Right forelimb (tissue), 1 donor: Measurements from ENCODE around the gene ARHGAP22.

Experiments
- DNase-seq: peaks from one replicate; pipeline ENCODE4 v3.0.0-alpha.2; 2018

ARHGAP22 gene

GRCh38 chr10:48526846-48527505 lies 77.9 kb downstream of the ARHGAP22 start:
- no peak for DNase-seq

DNA sequence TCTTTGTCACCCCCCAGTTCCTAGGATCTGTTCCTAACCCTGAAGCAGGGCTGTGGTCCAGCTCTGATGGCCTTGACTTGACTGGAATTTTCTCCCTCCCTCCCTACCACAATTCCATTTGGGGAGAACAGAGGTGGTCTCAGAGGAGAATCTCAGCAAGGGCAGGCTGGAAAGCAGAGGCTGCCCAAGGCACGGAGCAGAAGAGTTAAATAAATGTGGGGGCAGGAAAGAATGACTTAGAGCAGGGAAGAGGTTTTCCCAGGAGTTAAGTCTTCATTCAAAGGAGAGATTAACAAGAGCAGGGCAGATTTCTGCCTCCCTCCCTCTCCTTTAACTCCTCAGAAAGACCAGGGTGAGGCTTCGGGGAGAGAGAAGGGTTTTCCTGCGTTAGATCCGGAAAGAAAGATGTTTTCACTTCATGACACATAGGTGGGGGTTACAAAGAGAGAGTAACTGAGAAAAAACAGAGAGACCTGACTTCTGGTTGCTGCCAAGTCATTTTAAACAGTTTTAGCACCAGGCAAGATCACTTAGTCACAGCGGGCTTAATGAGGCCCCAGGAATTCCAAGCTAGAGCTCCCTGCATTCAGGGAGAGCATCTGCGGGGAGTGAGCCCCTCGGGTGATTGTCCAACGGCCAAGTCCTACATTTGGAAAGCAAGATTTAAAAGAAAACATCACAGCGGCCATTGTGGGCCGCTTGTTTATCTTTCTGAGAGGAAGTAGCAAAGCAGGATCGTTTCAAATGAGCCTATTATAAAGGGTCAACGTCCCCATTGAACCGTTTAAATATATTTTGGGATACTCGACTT lies 78.7 kb downstream of the ARHGAP22 start:
- no peak for DNase-seq

GRCh38 chr10:48525113-48525512 lies 79.8 kb downstream of the ARHGAP22 start:
- peak; percentile 16 for DNase-seq

GRCh38 chr10:48523820-48524758 lies 80.8 kb downstream of the ARHGAP22 start:
- DNase-seq, result peak; percentile 51

- peak; percentile 82 for DNase-seq
Observed at GRCh38 chr10:48523212-48523819, 81.6 kb downstream of the ARHGAP22 start.

GRCh38 chr10:48522011-48522765 lies 82.7 kb downstream of the ARHGAP22 start:
- DNase-seq, result peak; percentile 30

GRCh38 chr10:48520594-48520993 lies 84.3 kb downstream of the ARHGAP22 start:
- DNase-seq, result no peak

DNA sequence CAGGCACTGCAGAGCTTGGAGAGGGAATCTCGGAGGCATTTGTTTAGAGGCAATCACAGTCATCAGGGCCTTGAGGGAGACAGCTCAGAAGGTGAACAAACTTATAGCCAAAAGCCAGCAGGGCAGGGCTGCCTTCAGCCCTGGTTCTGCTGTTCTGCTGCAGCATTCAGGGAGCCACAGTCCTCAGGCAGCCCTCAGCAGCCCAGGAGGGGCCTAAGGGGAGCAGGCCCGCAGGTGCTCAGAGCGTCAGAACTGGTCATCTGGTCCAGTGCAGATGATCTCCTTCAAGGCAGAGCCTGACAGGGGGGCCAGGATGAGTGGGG lies 84.7 kb downstream of the ARHGAP22 start:
- no peak for DNase-seq

- peak; percentile 21 for DNase-seq
Observed at GRCh38 chr10:48519481-48520183, 85.2 kb downstream of the ARHGAP22 start.

GRCh38 chr10:48518986-48519385 lies 85.9 kb downstream of the ARHGAP22 start:
- peak; percentile 23 for DNase-seq

DNA sequence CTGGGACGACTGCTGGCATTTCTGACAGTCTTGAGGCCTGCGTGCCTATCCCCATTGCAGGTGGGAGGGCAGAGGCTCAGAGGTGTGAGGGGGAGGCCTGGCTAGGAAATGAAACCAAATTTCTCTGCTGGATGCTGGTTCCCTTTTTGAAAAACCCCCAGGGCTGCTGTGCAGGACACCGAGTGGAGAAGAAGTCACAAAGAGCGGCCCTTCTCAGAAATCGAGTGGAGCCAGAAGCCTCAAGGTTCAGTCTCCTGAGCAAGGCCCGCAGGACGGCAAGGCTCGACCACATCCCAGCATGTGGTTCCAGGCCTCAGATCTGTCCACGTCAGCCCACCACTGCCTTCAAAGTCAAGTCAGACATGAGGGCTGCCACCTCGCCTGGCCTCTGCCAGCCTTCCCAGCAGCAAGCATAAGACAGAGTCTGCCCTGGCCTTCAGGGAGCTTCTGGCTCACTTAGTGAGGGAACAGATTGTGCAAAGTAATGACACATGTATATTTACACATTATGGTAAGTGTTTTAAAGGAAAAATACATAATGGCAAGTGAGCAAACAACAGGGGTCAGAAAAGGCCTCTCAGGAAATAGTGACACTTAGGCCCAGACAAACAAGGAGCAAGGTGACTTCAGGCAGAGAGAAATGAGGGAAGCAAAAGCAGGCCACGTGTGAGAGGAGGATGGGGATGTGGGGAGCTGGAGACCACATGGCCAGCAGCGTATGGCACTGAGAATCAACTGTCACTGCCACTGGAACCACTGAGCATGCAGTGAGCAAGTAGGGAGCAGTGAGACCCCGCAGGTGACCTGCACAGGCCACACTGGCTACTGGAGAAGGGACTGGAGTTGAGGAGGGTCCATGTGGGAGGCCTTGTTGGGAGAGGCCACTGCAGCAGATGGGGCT lies 86.7 kb downstream of the ARHGAP22 start:
- peak; percentile 28 for DNase-seq

GRCh38 chr10:48517482-48517881 lies 87.4 kb downstream of the ARHGAP22 start:
- DNase-seq, result no peak

GRCh38 chr10:48516911-48517310 lies 88.0 kb downstream of the ARHGAP22 start:
- no peak for DNase-seq

- DNase-seq, result no peak
Observed at GRCh38 chr10:48514916-48515315, 90.0 kb downstream of the ARHGAP22 start.

DNA sequence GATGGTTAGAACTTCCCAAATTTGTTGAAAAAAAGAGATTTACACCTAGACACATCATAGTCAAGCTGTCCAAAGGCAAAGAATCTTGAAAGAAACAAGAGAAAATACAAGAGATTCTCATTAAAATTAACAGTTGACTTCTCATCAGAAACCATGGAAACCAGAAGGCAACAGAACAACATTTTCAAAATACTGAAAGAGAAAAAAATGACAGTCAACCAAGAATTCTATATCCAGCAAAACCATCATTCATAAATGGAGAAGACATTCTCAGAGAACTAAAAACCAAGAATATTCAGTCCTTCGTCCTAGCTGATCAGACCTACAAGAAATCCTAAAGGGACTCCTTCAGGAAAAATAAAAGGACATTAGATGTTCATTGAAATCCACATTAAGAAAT lies 90.6 kb downstream of the ARHGAP22 start:
- DNase-seq, result no peak

- DNase-seq, result no peak
Observed at GRCh38 chr10:48512861-48513260, 92.0 kb downstream of the ARHGAP22 start.

GRCh38 chr10:48511875-48512231 lies 93.0 kb downstream of the ARHGAP22 start:
- DNase-seq, result no peak

DNA sequence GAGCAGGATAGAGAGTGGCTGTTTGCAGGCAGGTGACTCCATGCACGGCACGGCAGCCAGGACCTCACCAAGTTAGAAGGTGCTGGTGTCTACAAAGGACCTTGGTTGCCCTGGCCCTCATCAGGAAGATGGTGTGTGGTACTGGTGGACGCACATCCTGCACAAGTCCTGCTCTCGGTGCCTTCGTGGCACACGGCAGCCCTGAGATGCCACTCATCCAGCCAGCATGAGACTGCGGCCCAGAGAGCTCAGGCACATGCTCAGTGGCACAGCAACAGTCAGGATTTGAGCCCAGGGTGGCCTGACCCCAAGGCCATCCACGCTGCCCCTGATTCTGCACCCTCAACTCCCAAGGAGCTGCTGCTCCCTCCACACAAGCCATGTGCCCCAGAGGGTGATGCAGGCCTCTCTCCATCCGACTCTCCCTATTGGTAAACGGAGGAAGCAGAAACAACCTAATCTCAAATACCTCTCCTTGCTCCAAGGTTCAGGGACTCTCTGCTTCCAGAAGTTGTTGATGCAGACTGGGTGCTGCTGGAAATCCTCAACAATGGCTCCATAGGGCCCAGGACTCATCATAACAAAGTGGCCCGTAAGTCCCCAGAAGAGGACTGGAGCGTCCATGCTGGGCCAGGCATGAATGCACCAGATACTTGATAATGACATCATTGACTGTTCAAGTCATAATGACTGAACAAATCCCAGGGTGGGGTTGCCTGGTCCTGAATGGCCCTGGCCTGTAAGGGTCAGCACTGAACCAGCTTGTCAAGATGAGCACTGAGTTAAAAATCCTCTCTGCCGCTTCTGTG lies 93.6 kb downstream of the ARHGAP22 start:
- peak; percentile 20 for DNase-seq

DNA sequence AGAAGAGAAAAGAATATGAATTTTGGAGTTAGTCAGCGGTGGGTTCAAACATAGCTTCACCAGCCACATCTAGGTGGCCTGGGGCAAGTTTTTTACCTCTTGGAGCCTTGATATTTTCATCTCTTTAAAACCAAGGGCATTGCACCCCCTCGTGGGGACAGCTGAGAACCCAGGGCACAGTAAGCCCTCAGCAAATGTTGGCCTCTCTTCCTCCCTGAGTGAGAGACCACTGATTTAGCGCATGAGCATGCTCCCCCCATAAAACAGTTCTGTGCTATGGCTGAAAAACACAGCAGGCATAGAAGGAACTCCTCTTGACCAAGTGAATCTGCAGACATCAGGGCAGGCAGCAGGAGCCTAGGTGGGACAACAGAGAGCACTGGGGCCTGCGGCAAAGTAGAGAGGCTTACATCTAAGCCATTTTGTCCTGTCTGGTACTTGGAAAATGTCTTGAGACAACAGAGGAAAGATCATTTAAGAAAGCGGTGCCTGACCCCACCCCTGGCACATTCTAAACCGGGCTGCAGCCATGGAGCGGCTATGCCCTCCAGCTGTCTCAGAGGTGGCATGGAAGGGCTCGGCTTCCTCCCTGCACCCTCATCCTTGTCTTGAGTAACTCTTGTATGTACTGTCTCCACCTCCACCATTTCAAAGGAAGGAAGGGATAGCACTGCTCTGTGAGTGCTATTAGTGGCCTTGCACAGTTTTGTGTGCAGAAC lies 94.7 kb downstream of the ARHGAP22 start:
- DNase-seq, result peak; percentile 30
